GM12878 (cell line): ENCODE results near the gene FGD3. TPM values are rescaled to one million over a fixed set of nuclear protein-coding genes. Genes with fewer than 3 reads are reported as not detected.
A peak's percentile ranks its signal among the peaks of the same experiment; 100 is the strongest.

Experiments used
- ATAC-seq: fragments of 200-7000 bp; cut with Tn5 transposase; 3 replicates; pipeline ENCODE4 v1.9.1; 2020; ENCODE audit warnings: mild to moderate bottlenecking, moderate library complexity
- BruUV-seq: library from RNA; stranded (reverse); fragments of 400-500 nt; replicated peaks from 2 replicates; lab custom pipeline; 2021; lab: Mats Ljungman, UMichigan
- CTCF ChIA-PET: fragments of 300-600 bp; sonication (Branson Sonifier 250); formaldehyde crosslinking; extraction: SDS; loops from one replicate; lab custom pipeline; 2021; ENCODE audit warnings: inconsistent platforms; lab: Yijun Ruan, JAX
- POLR2A ChIA-PET: fragments of 350-600 bp; formaldehyde crosslinking; extraction: SDS; loops from one replicate; lab custom pipeline; 2021; ENCODE audit warnings: inconsistent platforms; lab: Charles Lee
- RAD21 ChIA-PET: fragments of 300-600 bp; sonication (Branson Sonifier 250); formaldehyde crosslinking; loops from one replicate; lab custom pipeline; 2023; ENCODE audit warnings: antibody characterized with exemption; ENCODE audit not compliant: unreplicated experiment; lab: Charles Lee
- SMC1A ChIA-PET: fragments of 300-600 bp; sonication (Branson Sonifier 250); formaldehyde crosslinking; loops from one replicate; lab custom pipeline; 2023; ENCODE audit not compliant: unreplicated experiment, uncharacterized antibody; lab: Charles Lee
- DNase-seq: peaks from one replicate; pipeline ENCODE4 v3.0.0-alpha.2; 2011; ENCODE audit warnings: low read depth, low spot score
- FAIRE-seq: peaks from 3 replicates; lab custom pipeline; 2011; peaks lifted over from hg19 to GRCh38; lab: Jason Lieb, UNC
- H2AFZ ChIP-seq: 2 replicates; pipeline ENCODE4 v1.6.0; 2011; ENCODE audit warnings: low read depth, low read length, control low read depth; ENCODE audit not compliant: control insufficient read depth
- H3K27ac ChIP-seq: 2 replicates; pipeline ENCODE4 v1.5.1; 2011; ENCODE audit warnings: control low read depth; ENCODE audit not compliant: control insufficient read depth, insufficient read depth
- H3K27me3 ChIP-seq, 2 experiments: replicated peaks in 1 of 2; 2 replicates each; pipeline versions ENCODE4 v1.6.0 to v1.6.1; 2011; ENCODE audit warnings: low read length in 1 of 2; ENCODE audit not compliant: control insufficient read depth in 2 of 2, insufficient read depth in 2 of 2
- H3K36me3 ChIP-seq, 2 experiments: 2 replicates each; pipeline ENCODE4 v1.5.1; 2011; ENCODE audit warnings: low read length in 1 of 2; ENCODE audit not compliant: control insufficient read depth in 2 of 2, insufficient read depth in 2 of 2
- H3K4me1 ChIP-seq: 2 replicates; pipeline ENCODE4 v1.6.1; 2011; ENCODE audit warnings: mild to moderate bottlenecking, low read length, moderate library complexity, mixed read lengths; ENCODE audit not compliant: control insufficient read depth, insufficient read depth
- H3K4me2 ChIP-seq: 2 replicates; pipeline ENCODE4 v1.6.0; 2011; ENCODE audit warnings: control low read depth; ENCODE audit not compliant: control insufficient read depth, insufficient read depth
- H3K4me3 ChIP-seq: fragments of 200-600 bp; sonication (generic); 2 replicates; pipeline ENCODE4 v1.5.1; 2016
- H3K79me2 ChIP-seq: 2 replicates; pipeline ENCODE4 v1.6.0; 2011; ENCODE audit warnings: low read length; ENCODE audit not compliant: control insufficient read depth, insufficient read depth
- H3K9ac ChIP-seq: 2 replicates; pipeline ENCODE4 v1.8.0; 2011; ENCODE audit warnings: low read length, control low read depth, mixed read lengths; ENCODE audit not compliant: control insufficient read depth, insufficient read depth
- H3K9me3 ChIP-seq: replicated peaks from 3 replicates; pipeline ENCODE4 v1.5.1; 2011; ENCODE audit warnings: mild to moderate bottlenecking, low read length; ENCODE audit not compliant: control insufficient read depth, insufficient read depth
- H4K20me1 ChIP-seq: 2 replicates; pipeline ENCODE4 v1.6.0; 2011; ENCODE audit not compliant: control insufficient read depth, insufficient read depth
- CBX5 ChIP-seq: sonication (generic); IDR thresholded peaks from 2 replicates; pipeline ENCODE4 v1.6.1; 2016; ENCODE audit warnings: low read depth, moderate library complexity, mild to moderate bottlenecking, inconsistent platforms
- CHD2 ChIP-seq: IDR thresholded peaks from 2 replicates; pipeline ENCODE4 v1.6.1; 2011; ENCODE audit warnings: low read depth, low read length, improper control_type of control experiment, borderline replicate concordance
- ESRRA ChIP-seq: IDR thresholded peaks from 2 replicates; pipeline ENCODE4 v1.6.1; 2012; ENCODE audit warnings: mild to moderate bottlenecking, low read length, improper control_type of control experiment
- IRF4 ChIP-seq: IDR thresholded peaks from 2 replicates; pipeline ENCODE4 v1.6.1; 2011; ENCODE audit warnings: low read depth, low read length
- NR2C1 ChIP-seq: fragments of 450-650 bp; IDR thresholded peaks from 2 replicates; pipeline ENCODE4 v1.6.1; 2017; ENCODE audit warnings: antibody characterized with exemption, mild to moderate bottlenecking, moderate library complexity
- POLR2AphosphoS5 ChIP-seq: IDR thresholded peaks from 2 replicates; pipeline ENCODE4 v1.6.1; 2011; ENCODE audit warnings: mild to moderate bottlenecking, low read length, inconsistent platforms
- SMC3 ChIP-seq: IDR thresholded peaks from 2 replicates; pipeline ENCODE4 v1.6.1; 2011; ENCODE audit warnings: low read length, improper control_type of control experiment, borderline replicate concordance
- STAT3 ChIP-seq: IDR thresholded peaks from 2 replicates; pipeline ENCODE4 v1.6.1; 2011; ENCODE audit warnings: low read depth, low read length, improper control_type of control experiment
- ZNF622 ChIP-seq: fragments of 450-650 bp; IDR thresholded peaks from 2 replicates; pipeline ENCODE4 v1.6.1; 2017; ENCODE audit warnings: mild to moderate bottlenecking, inconsistent platforms
- WGBS: methylation state at CpG from one replicate; pipeline ENCODE4 v1.1.6; 2016; ENCODE audit warnings: low lambda C conversion rate; ENCODE audit not compliant: insufficient replicate concordance, insufficient coverage; ENCODE audit errors: missing lambda C conversion rate; 5-methylcytosine and 5-hydroxymethylcytosine counted together
- in situ Hi-C: fragments of 300-500 bp; cut with MboI; formaldehyde crosslinking; loops from 9 replicates; pipeline ENCODE4 v1.14.3; 2018; ENCODE audit warnings: mixed read lengths
- intact Hi-C: fragments of 100-400 bp; cut with micrococcal nuclease; formaldehyde crosslinking; loops from one replicate; pipeline ENCODE4 v1.14.2; 2022; ENCODE audit not compliant: unreplicated experiment
- polyA plus RNA-seq, 11 experiments: library from polyadenylated mRNA; depleted of rRNA in 4 of 11; unstranded in 6 of 11; stranded (reverse) in 5 of 11; fragments of >200 nt; fragmentation: Nextera tagmentation in 4 of 11; fragmentation: Illumina TruSeq in 1 of 11; extraction: Ambion mirVana in 4 of 11; extraction: Trizol in 1 of 11; gene quantifications; 1 replicate in 1 of 11; 2 replicates in 10 of 11; pipeline versions ENCODE4 v1.2.1 to v1.2.3, GENCODE V29; 2011 to 2016; ENCODE audit warnings: inconsistent platforms in 2 of 11, missing spikeins in 2 of 11, low read depth in 1 of 11
- total RNA-seq, 4 experiments: library from RNA; depleted of rRNA in 3 of 4; stranded (reverse); fragments of >200 nt in 3 of 4; fragmentation: Illumina TruSeq in 1 of 4; extraction: Trizol in 1 of 4; gene quantifications; 2 replicates each; pipeline versions ENCODE4 v1.2.1 to v1.2.3, GENCODE V29; 2013 to 2021
- TF ChIP-seq, protein P1 (sequence below): fragments of 450-650 bp; IDR thresholded peaks from 2 replicates; pipeline ENCODE4 v1.6.1; 2014; ENCODE audit warnings: mild to moderate bottlenecking

Gene FGD3
- total and polyA plus RNA-seq, 10 of the 15 experiments (the other 5 are each of a cell fraction or from before 2014, with no cell fraction given) = 0.26 to 18.1 (median 12.4) TPM

DNA sequence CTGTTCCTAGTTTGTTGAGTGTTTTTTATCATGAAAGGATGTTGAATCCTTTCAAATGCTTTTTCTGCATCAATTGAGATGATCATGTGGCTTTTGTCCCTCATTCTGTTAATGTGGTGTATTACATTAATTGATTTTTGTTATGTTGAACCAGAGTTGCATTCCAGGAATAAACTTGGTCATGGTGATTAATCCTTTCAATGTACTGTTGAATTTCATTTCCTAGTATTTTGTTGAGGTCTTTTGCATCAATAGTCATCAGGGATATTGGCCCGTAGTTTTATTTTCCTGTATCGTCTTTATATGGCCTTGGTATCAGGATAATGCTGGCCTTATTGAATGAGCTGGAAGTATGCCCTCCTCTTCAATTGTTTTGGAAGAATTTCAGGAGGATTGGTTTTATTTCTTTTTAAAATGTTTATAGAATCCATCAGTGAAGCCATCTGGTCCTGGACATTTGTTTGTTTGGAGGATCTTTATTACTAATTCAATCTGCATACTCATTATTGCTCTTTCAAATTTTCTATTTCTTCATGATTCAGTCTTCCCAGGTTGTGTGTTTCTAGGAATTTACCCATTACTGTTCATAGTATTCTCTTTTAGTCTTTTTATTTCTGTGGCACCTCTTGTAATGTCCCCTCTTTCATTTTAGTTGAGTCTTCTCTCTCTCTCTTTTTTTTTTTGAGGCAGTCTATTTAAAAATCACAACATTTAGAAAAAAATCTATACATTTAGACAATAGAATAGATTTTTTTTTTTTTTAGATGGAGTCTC, 32.1 kb downstream of the FGD3 start (continued):
- TF ChIP-seq POLR2AphosphoS5 = no peak
- no peak for TF ChIP-seq CBX5
- no peak for TF ChIP-seq ESRRA
- TF ChIP-seq, all 136 proteins: peak for 0

DNA sequence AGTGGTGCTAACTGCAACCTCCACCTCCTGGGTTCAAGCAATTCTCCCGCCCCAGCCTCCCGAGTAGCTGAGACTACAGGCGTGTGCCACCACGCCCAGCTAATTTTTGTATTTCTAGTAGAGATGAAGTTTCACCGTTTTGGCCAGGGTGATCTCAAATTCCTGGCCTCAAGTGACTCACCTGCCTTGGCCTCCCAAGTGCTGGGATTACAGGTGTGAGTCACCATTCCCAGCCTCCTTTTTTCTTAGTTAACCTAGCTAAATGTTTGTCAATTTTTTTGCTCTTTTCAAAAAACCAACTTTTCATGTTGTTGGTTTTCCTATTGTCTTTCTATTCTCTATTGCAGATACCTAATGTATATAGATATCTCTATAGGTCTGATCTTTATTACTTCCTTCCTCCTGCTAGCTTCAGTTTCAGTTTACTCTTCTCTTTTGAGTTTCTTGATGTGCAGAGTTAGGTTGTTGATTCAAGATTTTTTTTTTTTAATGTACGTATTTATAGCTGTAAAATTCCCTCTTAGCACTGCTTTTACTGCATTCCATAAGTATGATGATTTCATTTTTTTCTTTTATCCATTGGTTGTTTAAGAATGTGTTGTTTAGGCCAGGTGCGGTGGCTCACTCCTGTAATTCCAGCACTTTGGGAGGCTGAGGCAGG, 32.9 kb downstream of the FGD3 start:
- no peaks in the 10 kb centered on the region for H4K20me1 ChIP-seq
- no peak for TF ChIP-seq STAT3
- no peak for TF ChIP-seq SMC3
- no peak for TF ChIP-seq CHD2
- TF ChIP-seq CBX5 = no peak
- TF ChIP-seq, protein P1, sequence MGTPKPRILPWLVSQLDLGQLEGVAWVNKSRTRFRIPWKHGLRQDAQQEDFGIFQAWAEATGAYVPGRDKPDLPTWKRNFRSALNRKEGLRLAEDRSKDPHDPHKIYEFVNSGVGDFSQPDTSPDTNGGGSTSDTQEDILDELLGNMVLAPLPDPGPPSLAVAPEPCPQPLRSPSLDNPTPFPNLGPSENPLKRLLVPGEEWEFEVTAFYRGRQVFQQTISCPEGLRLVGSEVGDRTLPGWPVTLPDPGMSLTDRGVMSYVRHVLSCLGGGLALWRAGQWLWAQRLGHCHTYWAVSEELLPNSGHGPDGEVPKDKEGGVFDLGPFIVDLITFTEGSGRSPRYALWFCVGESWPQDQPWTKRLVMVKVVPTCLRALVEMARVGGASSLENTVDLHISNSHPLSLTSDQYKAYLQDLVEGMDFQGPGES = no peak
- no peak for TF ChIP-seq NR2C1
- TF ChIP-seq IRF4 = no peak
- TF ChIP-seq ZNF622 = no peak
- TF ChIP-seq, all 136 proteins: peak for 0
- no peak for FAIRE-seq
- DNase-seq = no peak
- no TSS peak for BruUV-seq
- in situ Hi-C loops = no loop called here
- intact Hi-C loops = no loop called here
- H3K4me3 ChIP-seq = no peak overlapping the region
- SMC1A ChIA-PET = interaction anchor here (0.7 to 1.7 kb wide), 6 partner anchors 10 to 125 kb away, joined by 3 to 7 read pairs (median 4); no protein-coding TSS in a partner anchor
- H3K9me3 ChIP-seq = peaks cover 10% of the 10 kb centered on the region
- CTCF ChIA-PET = interaction anchor here (0.6 to 1.2 kb wide), 7 partner anchors 22 to 129 kb away, joined by 3 to 4 read pairs (median 3); no protein-coding TSS in a partner anchor
- no peak overlapping the region for H3K9ac ChIP-seq
- RAD21 ChIA-PET = interaction anchor here (0.7 kb wide), 1 partner anchor 16 kb away, joined by 3 read pairs; no protein-coding TSS in a partner anchor
- peaks cover 16 to 17% of the 10 kb centered on the region in 2 experiments; a peak in 3 of 4 replicates for H3K36me3 ChIP-seq
- no peak overlapping the region for H2AFZ ChIP-seq
- no peaks in the 10 kb centered on the region for H3K79me2 ChIP-seq
- no peak overlapping the region for H3K4me2 ChIP-seq
- WGBS = 75% methylated on average over 7 of the region's 7 CpGs
- 0 out of 3 replicates have a peak, but pooled peaks have one; percentile 38 for ATAC-seq
- POLR2A ChIA-PET = interaction anchor here (0.6 kb wide), 1 partner anchor 19 kb away, joined by 3 read pairs; no protein-coding TSS in a partner anchor
- no peaks in the 10 kb centered on the region for H3K27me3 ChIP-seq
- no peaks in the 10 kb centered on the region for H3K4me1 ChIP-seq
- no peak overlapping the region for H3K27ac ChIP-seq
